OCI-LY1 (cell line): Measurements from ENCODE around the gene ERN1.

Experiments used
- H2AFZ ChIP-seq: fragments of 200-600 bp; sonication (generic), shearing (Covaris generic); 2 replicates; pipeline ENCODE4 v1.6.0; 2014; ENCODE audit warnings: antibody characterized with exemption, mild to moderate bottlenecking, low read length
- H3F3A ChIP-seq: fragments of 200-600 bp; sonication (generic), shearing (Covaris generic); 2 replicates; pipeline ENCODE4 v1.6.0; 2014; ENCODE audit warnings: mild to moderate bottlenecking, antibody characterized with exemption, low read length, moderate library complexity; ENCODE audit not compliant: insufficient read depth
- H3K27ac ChIP-seq: fragments of 200-600 bp; sonication (generic); 2 replicates; pipeline ENCODE4 v1.5.1; 2014; ENCODE audit warnings: low read length, mixed run types, mild to moderate bottlenecking, low read depth; ENCODE audit not compliant: poor library complexity, severe bottlenecking
- H3K27me3 ChIP-seq: fragments of 200-600 bp; sonication (generic); 2 replicates; pipeline ENCODE4 v1.6.0; 2014; ENCODE audit warnings: antibody characterized with exemption, mild to moderate bottlenecking, low read length, moderate library complexity; ENCODE audit not compliant: insufficient read depth
- H3K36me3 ChIP-seq: fragments of 200-600 bp; sonication (generic); 2 replicates; pipeline ENCODE4 v1.6.1; 2014; ENCODE audit warnings: mild to moderate bottlenecking, antibody characterized with exemption, low read length, moderate library complexity, mixed read lengths; ENCODE audit not compliant: insufficient read depth
- H3K4me1 ChIP-seq: fragments of 200-600 bp; sonication (generic); 2 replicates; pipeline ENCODE4 v1.5.1; 2014; ENCODE audit warnings: mild to moderate bottlenecking, low read length, moderate library complexity; ENCODE audit not compliant: insufficient read depth, severe bottlenecking
- H3K4me2 ChIP-seq: fragments of 200-600 bp; sonication (generic), shearing (Covaris generic); 2 replicates; pipeline ENCODE4 v1.6.1; 2014; ENCODE audit warnings: low read length
- H3K4me3 ChIP-seq: fragments of 200-600 bp; sonication (generic); 2 replicates; pipeline ENCODE4 v1.5.1; 2014; ENCODE audit warnings: low read length, low read depth, mild to moderate bottlenecking, mixed read lengths; ENCODE audit not compliant: poor library complexity, severe bottlenecking
- H3K79me2 ChIP-seq: fragments of 200-600 bp; shearing (Covaris generic); 2 replicates; pipeline ENCODE4 v1.6.1; 2016; ENCODE audit warnings: mixed run types, low read length, mixed read lengths; ENCODE audit not compliant: insufficient read depth
- H3K9ac ChIP-seq: fragments of 200-600 bp; sonication (generic), shearing (Covaris generic); 2 replicates; pipeline ENCODE4 v1.6.1; 2014; ENCODE audit warnings: mild to moderate bottlenecking, low read length, mixed read lengths
- H3K9me2 ChIP-seq: fragments of 200-600 bp; sonication (generic), shearing (Covaris generic); 2 replicates; pipeline ENCODE4 v1.6.1; 2014; ENCODE audit warnings: low read depth, mild to moderate bottlenecking, low read length, mixed read lengths
- H3K9me3 ChIP-seq: fragments of 200-600 bp; shearing (Covaris generic); 2 replicates; pipeline ENCODE4 v1.6.1; 2014; ENCODE audit warnings: low read length, mixed read lengths
- H4K20me1 ChIP-seq: fragments of 200-600 bp; sonication (generic), shearing (Covaris generic); 2 replicates; pipeline ENCODE4 v1.6.0; 2016; ENCODE audit warnings: mild to moderate bottlenecking, low read length; ENCODE audit not compliant: insufficient read depth
- EZH2 ChIP-seq: fragments of 200-600 bp; sonication (generic), shearing (Covaris generic); IDR thresholded peaks from 2 replicates; pipeline ENCODE4 v1.8.0; 2017; ENCODE audit warnings: borderline replicate concordance, mixed run types, mild to moderate bottlenecking, antibody characterized with exemption, low read length, moderate library complexity, mixed read lengths
- TF ChIP-seq, protein P1 (sequence below): fragments of 200-600 bp; sonication (generic), shearing (Covaris generic); IDR thresholded peaks from 2 replicates; pipeline ENCODE4 v1.5.1; 2017; ENCODE audit warnings: mild to moderate bottlenecking, antibody characterized with exemption, low read length, moderate library complexity, mixed read lengths

ERN1 gene

DNA sequence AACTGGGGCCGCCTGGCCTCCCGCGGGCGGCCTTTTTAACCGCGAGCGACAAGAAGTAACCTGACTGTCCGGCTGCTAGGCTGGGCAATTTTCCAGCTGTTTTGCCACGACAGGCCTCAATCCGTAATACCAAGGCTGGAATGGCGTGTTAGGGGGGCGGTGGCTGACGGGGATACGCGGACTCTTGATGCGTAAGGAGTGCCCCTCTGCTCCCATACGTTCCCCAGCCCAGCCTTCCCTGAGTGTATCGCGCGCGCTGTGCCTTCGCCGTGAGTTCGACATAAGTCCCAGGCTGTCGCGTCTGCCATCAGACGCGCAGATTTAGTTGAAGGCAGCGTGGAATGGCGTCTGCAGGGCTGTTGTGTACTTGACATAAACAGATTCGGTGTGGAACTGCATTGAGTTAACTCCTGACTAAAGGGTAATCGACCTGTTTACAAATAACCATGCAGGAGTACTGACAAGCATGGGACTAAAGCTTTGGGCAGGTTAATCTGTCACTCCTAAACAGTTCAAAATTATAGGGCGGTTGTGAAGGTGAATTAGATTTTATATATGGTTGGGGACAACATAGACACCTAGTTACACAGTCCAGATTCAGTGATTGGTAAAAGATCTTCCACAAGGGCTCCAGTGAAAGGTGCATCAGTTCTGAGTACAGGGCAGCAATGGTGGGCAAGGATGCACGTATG, 16.6 kb upstream of the ERN1 start:
- peak overlapping the region; percentile 89 for H3K4me2 ChIP-seq
- no peaks in the 10 kb centered on the region for H4K20me1 ChIP-seq
- no peaks in the 10 kb centered on the region for H3F3A ChIP-seq
- no peaks in the 10 kb centered on the region for H3K9me3 ChIP-seq
- TF ChIP-seq, protein P1, sequence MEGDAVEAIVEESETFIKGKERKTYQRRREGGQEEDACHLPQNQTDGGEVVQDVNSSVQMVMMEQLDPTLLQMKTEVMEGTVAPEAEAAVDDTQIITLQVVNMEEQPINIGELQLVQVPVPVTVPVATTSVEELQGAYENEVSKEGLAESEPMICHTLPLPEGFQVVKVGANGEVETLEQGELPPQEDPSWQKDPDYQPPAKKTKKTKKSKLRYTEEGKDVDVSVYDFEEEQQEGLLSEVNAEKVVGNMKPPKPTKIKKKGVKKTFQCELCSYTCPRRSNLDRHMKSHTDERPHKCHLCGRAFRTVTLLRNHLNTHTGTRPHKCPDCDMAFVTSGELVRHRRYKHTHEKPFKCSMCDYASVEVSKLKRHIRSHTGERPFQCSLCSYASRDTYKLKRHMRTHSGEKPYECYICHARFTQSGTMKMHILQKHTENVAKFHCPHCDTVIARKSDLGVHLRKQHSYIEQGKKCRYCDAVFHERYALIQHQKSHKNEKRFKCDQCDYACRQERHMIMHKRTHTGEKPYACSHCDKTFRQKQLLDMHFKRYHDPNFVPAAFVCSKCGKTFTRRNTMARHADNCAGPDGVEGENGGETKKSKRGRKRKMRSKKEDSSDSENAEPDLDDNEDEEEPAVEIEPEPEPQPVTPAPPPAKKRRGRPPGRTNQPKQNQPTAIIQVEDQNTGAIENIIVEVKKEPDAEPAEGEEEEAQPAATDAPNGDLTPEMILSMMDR, result no peak
- no peak for TF ChIP-seq EZH2
- peak overlapping the region; percentile 99 for H3K9ac ChIP-seq
- peaks cover 22% of the 10 kb centered on the region for H3K4me1 ChIP-seq
- peaks cover 20% of the 10 kb centered on the region for H3K36me3 ChIP-seq
- H3K27ac ChIP-seq, result peak overlapping the region; percentile 91
- no peaks in the 10 kb centered on the region for H3K79me2 ChIP-seq
- H3K27me3 ChIP-seq, result no peaks in the 10 kb centered on the region
- peak overlapping the region; percentile 97 for H3K4me3 ChIP-seq
- no peaks in the 10 kb centered on the region for H3K9me2 ChIP-seq
- H2AFZ ChIP-seq, result no peak overlapping the region

DNA sequence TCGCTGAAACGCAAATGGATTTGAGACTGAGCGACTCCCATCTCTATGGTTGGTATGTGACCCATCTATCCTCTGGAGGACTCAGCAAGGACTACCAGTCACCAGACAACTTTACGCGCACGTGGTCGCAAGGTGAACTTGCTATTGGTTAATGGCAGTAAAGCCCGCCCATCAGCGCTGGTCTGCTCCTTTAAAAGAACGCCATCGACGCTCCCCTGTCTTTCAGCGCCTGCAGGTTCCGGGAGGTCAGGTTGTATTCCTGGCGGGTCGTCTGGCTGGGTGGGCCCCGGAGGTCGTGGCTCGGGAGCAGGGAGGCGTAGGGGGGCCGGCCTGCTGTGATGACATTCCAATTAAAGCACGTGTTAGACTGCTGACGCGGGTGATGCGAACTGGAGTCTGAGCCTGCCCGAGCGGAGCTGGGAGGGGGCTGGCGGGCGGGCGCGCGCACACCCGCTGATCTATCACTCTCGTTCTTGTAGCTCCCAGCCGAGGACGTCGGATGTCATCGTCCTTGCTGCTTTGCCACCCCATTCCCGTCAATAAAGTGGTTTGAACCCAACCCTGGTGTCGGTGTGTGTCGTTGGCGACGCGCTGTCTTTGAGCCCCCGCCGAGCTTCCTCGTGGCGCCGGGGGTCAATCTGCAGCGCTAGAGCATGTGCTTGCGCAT, 15.9 kb upstream of the ERN1 start:
- no peaks in the 10 kb centered on the region for H3K9me2 ChIP-seq
- H3K4me1 ChIP-seq, result peaks cover 22% of the 10 kb centered on the region
- peak overlapping the region; percentile 91 for H3K27ac ChIP-seq
- H2AFZ ChIP-seq, result no peak overlapping the region; the same call in 1 of the 2 replicates
- no peaks in the 10 kb centered on the region for H4K20me1 ChIP-seq
- no peak for TF ChIP-seq EZH2
- TF ChIP-seq, protein P1, result no peak
- H3K9me3 ChIP-seq, result no peaks in the 10 kb centered on the region
- H3K4me3 ChIP-seq, result peak overlapping the region; percentile 97
- H3K4me2 ChIP-seq, result peak overlapping the region; percentile 89
- H3K9ac ChIP-seq, result peak overlapping the region; percentile 99
- no peaks in the 10 kb centered on the region for H3F3A ChIP-seq
- no peaks in the 10 kb centered on the region for H3K79me2 ChIP-seq
- H3K27me3 ChIP-seq, result no peaks in the 10 kb centered on the region
- H3K36me3 ChIP-seq, result peaks cover 20% of the 10 kb centered on the region

- no peaks in the 10 kb centered on the region for H3F3A ChIP-seq
- H3K9me2 ChIP-seq, result no peaks in the 10 kb centered on the region
- H3K36me3 ChIP-seq, result peaks cover 20% of the 10 kb centered on the region
- peaks cover 22% of the 10 kb centered on the region for H3K4me1 ChIP-seq
- peak overlapping the region; percentile 97 for H3K4me3 ChIP-seq
- peak overlapping the region; percentile 89 for H3K4me2 ChIP-seq
- H3K27ac ChIP-seq, result peak overlapping the region; percentile 52
- H3K9ac ChIP-seq, result peak overlapping the region; percentile 80
- H4K20me1 ChIP-seq, result no peaks in the 10 kb centered on the region
- no peaks in the 10 kb centered on the region for H3K79me2 ChIP-seq
- TF ChIP-seq EZH2, result no peak
- TF ChIP-seq, protein P1, result peak; percentile 15; the same call in 1 of the 2 replicates
- no peaks in the 10 kb centered on the region for H3K9me3 ChIP-seq
- H2AFZ ChIP-seq, result no peak overlapping the region; the same call in 1 of the 2 replicates
- no peaks in the 10 kb centered on the region for H3K27me3 ChIP-seq
Measured at GRCh38 chr17:64145375-64145750, 15.4 kb upstream of the ERN1 start.
